Heart left ventricle (tissue), 13 donors: ENCODE results near the gene KRT85.

Experiments used
- CTCF ChIP-seq, 12 donors: fragments of 200-600 bp; sonication (generic) in 4 of 12; IDR thresholded peaks; one replicate each; pipeline versions ENCODE4 v1.5.0 to v1.8.0; 2018 to 2022; ENCODE audit warnings: antibody characterized with exemption in 12 of 12, mild to moderate bottlenecking in 5 of 12
- POLR2A ChIP-seq, 2 donors: fragments of 450-650 bp; IDR thresholded peaks; one replicate each; pipeline ENCODE4 v1.6.1; 2017; ENCODE audit warnings: antibody characterized with exemption in 2 of 2, mild to moderate bottlenecking in 2 of 2, moderate library complexity in 2 of 2
- donor health status: ischemic (EF 13 %, LVEDD 7.1; RV severe dilation, severe dysfunction).
- donor health status: DM: no; HTN: yes; CAD: no.
- donor health status: DM: no; HTN: no; CAD: no.
- donor health status: ischemic (EF 25% LVEDD 6.9; RV normal size, moderate dysfunction).
- donor health status: ischemic (EF 25% LVEDD 5.7; RV mildly dilated, moderate dysfunction).
- donor health status: ischemic (EF 35%, LVEDD 5.7; RV mildly dilated, moderate dysfunction).
- donor health status: nonischemic (EF 11% LVEDD 7.7; RV severe dilation, severe dysfunction).
- donor health status: DM: yes; HTN: yes; CAD: no.
- donor health status: PGD.
- donor health status: ischemic (EF 29% LVEDD 5.4; RV normal size, mild dysfunction).
- donor health status: nonischemic (EF 23%, LVEDD 6.1; RV moderate dilation, normal function).

- TF ChIP-seq CTCF (IDR thresholded peaks at IDR 0.05) (no peak), POLR2A (IDR thresholded peaks at IDR 0.05) (no peak)
Observed at GRCh38 chr12:52314511-52314910, 52.8 kb downstream of the KRT85 start.
